ENCODE measurements around the gene OPN3.

- TF ChIP-seq, protein P1, sequence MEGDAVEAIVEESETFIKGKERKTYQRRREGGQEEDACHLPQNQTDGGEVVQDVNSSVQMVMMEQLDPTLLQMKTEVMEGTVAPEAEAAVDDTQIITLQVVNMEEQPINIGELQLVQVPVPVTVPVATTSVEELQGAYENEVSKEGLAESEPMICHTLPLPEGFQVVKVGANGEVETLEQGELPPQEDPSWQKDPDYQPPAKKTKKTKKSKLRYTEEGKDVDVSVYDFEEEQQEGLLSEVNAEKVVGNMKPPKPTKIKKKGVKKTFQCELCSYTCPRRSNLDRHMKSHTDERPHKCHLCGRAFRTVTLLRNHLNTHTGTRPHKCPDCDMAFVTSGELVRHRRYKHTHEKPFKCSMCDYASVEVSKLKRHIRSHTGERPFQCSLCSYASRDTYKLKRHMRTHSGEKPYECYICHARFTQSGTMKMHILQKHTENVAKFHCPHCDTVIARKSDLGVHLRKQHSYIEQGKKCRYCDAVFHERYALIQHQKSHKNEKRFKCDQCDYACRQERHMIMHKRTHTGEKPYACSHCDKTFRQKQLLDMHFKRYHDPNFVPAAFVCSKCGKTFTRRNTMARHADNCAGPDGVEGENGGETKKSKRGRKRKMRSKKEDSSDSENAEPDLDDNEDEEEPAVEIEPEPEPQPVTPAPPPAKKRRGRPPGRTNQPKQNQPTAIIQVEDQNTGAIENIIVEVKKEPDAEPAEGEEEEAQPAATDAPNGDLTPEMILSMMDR (IDR thresholded peaks at IDR 0.05; ENCODE audit: extremely low read depth in 1 of 2, insufficient read depth in 1 of 2, low read depth in 1 of 2, low read length in 2 of 2), result no peak
- no peak for TF ChIP-seq POLR2A (IDR thresholded peaks at IDR 0.05; ENCODE audit: low read depth, low read length)
- no peak for TF ChIP-seq MYC (IDR thresholded peaks at IDR 0.05; ENCODE audit: low read depth, low read length)
- TF ChIP-seq EZH2 (IDR thresholded peaks at IDR 0.05; ENCODE audit: borderline replicate concordance, low read depth, low read length, severe bottlenecking), result no peak
- TF ChIP-seq MAX (IDR thresholded peaks at IDR 0.05; ENCODE audit: insufficient read depth, insufficient read length), result no peak
Measured at GRCh38 chr1:241636291-241636690, 3.9 kb downstream of the OPN3 start.
